ENCODE data around the gene SH2B3.

The SH2B3 gene

GRCh38 chr12:111405859-111406473 lies at the start of gene SH2B3:
SH2B3 (plus strand) TSS chr12:111405923; CDS start chr12:111418146, 12,223 bp downstream.
- Histone ChIP-seq H3K9me3 (ENCODE audit: control insufficient read depth, low read length) (no peaks in the 10 kb centered on the region), H3K4me1 (ENCODE audit: control insufficient read depth, insufficient read depth, low read length) (peaks cover 49% of the 10 kb centered on the region), H3K27me3 (replicated peaks; ENCODE audit: control insufficient read depth, insufficient read depth, low read length) (no peaks in the 10 kb centered on the region), H3K4me3 (ENCODE audit: low read length) (peak within 1 kb of the TSS; percentile 94), H3K36me3 (ENCODE audit: control insufficient read depth, insufficient read depth, low read length, severe bottlenecking) (no peaks in the 10 kb centered on the region), H3K9ac (ENCODE audit: low read length) (peak within 1 kb of the TSS; percentile 95)
- no peak for DNase-seq (ENCODE audit: low read depth)

GRCh38 chr12:111359231-111359913 lies 46.4 kb upstream of the SH2B3 start:
- peak; percentile 11 for DNase-seq (ENCODE audit: low read depth)
- Histone ChIP-seq H3K27me3 (replicated peaks; ENCODE audit: control insufficient read depth, insufficient read depth, low read length) (no peaks in the 10 kb centered on the region), H3K9ac (ENCODE audit: low read length) (no peak overlapping the region), H3K36me3 (ENCODE audit: control insufficient read depth, insufficient read depth, low read length, severe bottlenecking) (no peaks in the 10 kb centered on the region), H3K4me3 (ENCODE audit: low read length) (no peak overlapping the region), H3K9me3 (ENCODE audit: control insufficient read depth, low read length) (peaks cover 3% of the 10 kb centered on the region), H3K4me1 (ENCODE audit: control insufficient read depth, insufficient read depth, low read length) (peaks cover 17% of the 10 kb centered on the region)

GRCh38 chr12:111359914-111360276 lies 45.8 kb upstream of the SH2B3 start:
- no peak for DNase-seq (ENCODE audit: low read depth)
- Histone ChIP-seq H3K36me3 (ENCODE audit: control insufficient read depth, insufficient read depth, low read length, severe bottlenecking) (no peaks in the 10 kb centered on the region), H3K9me3 (ENCODE audit: control insufficient read depth, low read length) (no peaks in the 10 kb centered on the region), H3K27me3 (replicated peaks; ENCODE audit: control insufficient read depth, insufficient read depth, low read length) (no peaks in the 10 kb centered on the region), H3K4me3 (ENCODE audit: low read length) (no peak overlapping the region), H3K9ac (ENCODE audit: low read length) (no peak overlapping the region), H3K4me1 (ENCODE audit: control insufficient read depth, insufficient read depth, low read length) (peaks cover 17% of the 10 kb centered on the region)

GRCh38 chr12:111360325-111360930 lies 45.3 kb upstream of the SH2B3 start:
- H3K4me1 ChIP-seq (ENCODE audit: control insufficient read depth, insufficient read depth, low read length) = peaks cover 17% of the 10 kb centered on the region
- H3K27me3 ChIP-seq (replicated peaks; ENCODE audit: control insufficient read depth, insufficient read depth, low read length) = no peaks in the 10 kb centered on the region

GRCh38 chr12:111361073-111361716 lies 44.5 kb upstream of the SH2B3 start:
- no peak overlapping the region for H3K9ac ChIP-seq (ENCODE audit: low read length)
- peaks cover 17% of the 10 kb centered on the region for H3K4me1 ChIP-seq (ENCODE audit: control insufficient read depth, insufficient read depth, low read length)
- H3K9me3 ChIP-seq (ENCODE audit: control insufficient read depth, low read length) = no peaks in the 10 kb centered on the region
- no peak overlapping the region for H3K4me3 ChIP-seq (ENCODE audit: low read length)
- H3K36me3 ChIP-seq (ENCODE audit: control insufficient read depth, insufficient read depth, low read length, severe bottlenecking) = no peaks in the 10 kb centered on the region
- no peak for DNase-seq (ENCODE audit: low read depth)
- no peaks in the 10 kb centered on the region for H3K27me3 ChIP-seq (replicated peaks; ENCODE audit: control insufficient read depth, insufficient read depth, low read length)

More at GRCh38 chr12:111360325-111360930, 45.3 kb upstream of the SH2B3 start:
- Histone ChIP-seq H3K9me3 (ENCODE audit: control insufficient read depth, low read length) (no peaks in the 10 kb centered on the region), H3K4me3 (ENCODE audit: low read length) (no peak overlapping the region), H3K36me3 (ENCODE audit: control insufficient read depth, insufficient read depth, low read length, severe bottlenecking) (no peaks in the 10 kb centered on the region), H3K9ac (ENCODE audit: low read length) (no peak overlapping the region)
- DNase-seq (ENCODE audit: low read depth) = no peak

GRCh38 chr12:111361717-111362576 lies 43.8 kb upstream of the SH2B3 start:
- H3K27me3 ChIP-seq (replicated peaks; ENCODE audit: control insufficient read depth, insufficient read depth, low read length) = no peaks in the 10 kb centered on the region
- DNase-seq (ENCODE audit: low read depth) = no peak
- no peak overlapping the region for H3K4me3 ChIP-seq (ENCODE audit: low read length)
- H3K4me1 ChIP-seq (ENCODE audit: control insufficient read depth, insufficient read depth, low read length) = peaks cover 17% of the 10 kb centered on the region
- no peaks in the 10 kb centered on the region for H3K36me3 ChIP-seq (ENCODE audit: control insufficient read depth, insufficient read depth, low read length, severe bottlenecking)
- no peak overlapping the region for H3K9ac ChIP-seq (ENCODE audit: low read length)
- no peaks in the 10 kb centered on the region for H3K9me3 ChIP-seq (ENCODE audit: control insufficient read depth, low read length)

- no peaks in the 10 kb centered on the region for H3K9me3 ChIP-seq (ENCODE audit: control insufficient read depth, low read length)
- no peaks in the 10 kb centered on the region for H3K27me3 ChIP-seq (replicated peaks; ENCODE audit: control insufficient read depth, insufficient read depth, low read length)
- no peak for DNase-seq (ENCODE audit: low read depth)
- no peaks in the 10 kb centered on the region for H3K36me3 ChIP-seq (ENCODE audit: control insufficient read depth, insufficient read depth, low read length, severe bottlenecking)
- H3K9ac ChIP-seq (ENCODE audit: low read length) = no peak overlapping the region
- peaks cover 24% of the 10 kb centered on the region for H3K4me1 ChIP-seq (ENCODE audit: control insufficient read depth, insufficient read depth, low read length)
- H3K4me3 ChIP-seq (ENCODE audit: low read length) = no peak overlapping the region
Observed at GRCh38 chr12:111362687-111363475, 42.8 kb upstream of the SH2B3 start.

- H3K9me3 ChIP-seq (ENCODE audit: control insufficient read depth, low read length) = no peaks in the 10 kb centered on the region
- no peaks in the 10 kb centered on the region for H3K27me3 ChIP-seq (replicated peaks; ENCODE audit: control insufficient read depth, insufficient read depth, low read length)
- DNase-seq (ENCODE audit: low read depth) = peak; percentile 26
- H3K9ac ChIP-seq (ENCODE audit: low read length) = peak overlapping the region; percentile 20
- H3K4me3 ChIP-seq (ENCODE audit: low read length) = no peak overlapping the region
- H3K4me1 ChIP-seq (ENCODE audit: control insufficient read depth, insufficient read depth, low read length) = peaks cover 29% of the 10 kb centered on the region
- no peaks in the 10 kb centered on the region for H3K36me3 ChIP-seq (ENCODE audit: control insufficient read depth, insufficient read depth, low read length, severe bottlenecking)
Observed at GRCh38 chr12:111363578-111363977, 42.1 kb upstream of the SH2B3 start.

GRCh38 chr12:111366075-111366474 lies 39.6 kb upstream of the SH2B3 start:
- Histone ChIP-seq H3K27me3 (replicated peaks; ENCODE audit: control insufficient read depth, insufficient read depth, low read length) (peaks cover 2% of the 10 kb centered on the region), H3K4me3 (ENCODE audit: low read length) (no peak overlapping the region), H3K9ac (ENCODE audit: low read length) (no peak overlapping the region), H3K9me3 (ENCODE audit: control insufficient read depth, low read length) (no peaks in the 10 kb centered on the region), H3K4me1 (ENCODE audit: control insufficient read depth, insufficient read depth, low read length) (peaks cover 35% of the 10 kb centered on the region), H3K36me3 (ENCODE audit: control insufficient read depth, insufficient read depth, low read length, severe bottlenecking) (no peaks in the 10 kb centered on the region)
- no peak for DNase-seq (ENCODE audit: low read depth)

GRCh38 chr12:111366583-111366982 lies 39.1 kb upstream of the SH2B3 start:
- no peak for DNase-seq (ENCODE audit: low read depth)
- Histone ChIP-seq H3K4me3 (ENCODE audit: low read length) (no peak overlapping the region), H3K4me1 (ENCODE audit: control insufficient read depth, insufficient read depth, low read length) (peaks cover 35% of the 10 kb centered on the region), H3K36me3 (ENCODE audit: control insufficient read depth, insufficient read depth, low read length, severe bottlenecking) (no peaks in the 10 kb centered on the region), H3K9ac (ENCODE audit: low read length) (no peak overlapping the region), H3K9me3 (ENCODE audit: control insufficient read depth, low read length) (no peaks in the 10 kb centered on the region), H3K27me3 (replicated peaks; ENCODE audit: control insufficient read depth, insufficient read depth, low read length) (peaks cover 5% of the 10 kb centered on the region)
